OCI-LY7 (cell line): Measurements from ENCODE around the gene FBXW11. TPM values are rescaled to one million over a fixed set of nuclear protein-coding genes. Genes with fewer than 3 reads are reported as not detected.
"Not testable (repeated sequence)": the region's sequence is repeated elsewhere in the genome, so short reads cannot be mapped to it uniquely, and the experiment has no call there.

ENCODE experiments used
- BruUV-seq: library from RNA; stranded (reverse); fragments of 400-500 nt; replicated peaks from 2 replicates; lab custom pipeline; 2021; lab: Mats Ljungman, UMichigan
- CTCF ChIA-PET: fragments of 300-600 bp; sonication (Branson Sonifier 250); formaldehyde crosslinking; loops from one replicate; lab custom pipeline; 2022; ENCODE audit warnings: antibody characterized with exemption; ENCODE audit not compliant: unreplicated experiment; lab: Charles Lee
- POLR2A ChIA-PET: fragments of 300-600 bp; sonication (Branson Sonifier 250); formaldehyde crosslinking; loops from one replicate; lab custom pipeline; 2022; ENCODE audit warnings: antibody characterized with exemption; lab: Charles Lee
- DNase-seq: peaks from one replicate; pipeline ENCODE4 v3.0.0-alpha.2; 2015; ENCODE audit warnings: low spot score
- H2AFZ ChIP-seq: fragments of 200-600 bp; sonication (generic), shearing (Covaris generic); 2 replicates; pipeline ENCODE4 v1.6.1; 2014; ENCODE audit warnings: mild to moderate bottlenecking, antibody characterized with exemption, low read length, moderate library complexity
- H3K27ac ChIP-seq: fragments of 200-600 bp; sonication (generic); 2 replicates; pipeline ENCODE4 v1.5.1; 2014; ENCODE audit warnings: mixed run types, low read depth, mild to moderate bottlenecking, moderate library complexity, low read length, inconsistent platforms; ENCODE audit not compliant: poor library complexity, severe bottlenecking
- H3K36me3 ChIP-seq: fragments of 200-600 bp; sonication (generic); 2 replicates; pipeline ENCODE4 v1.6.1; 2014; ENCODE audit warnings: mild to moderate bottlenecking, antibody characterized with exemption, low read length, moderate library complexity, mixed read lengths; ENCODE audit not compliant: insufficient read depth
- H3K4me1 ChIP-seq: fragments of 200-600 bp; sonication (generic); 2 replicates; pipeline ENCODE4 v1.5.1; 2014; ENCODE audit warnings: mild to moderate bottlenecking, low read length; ENCODE audit not compliant: insufficient read depth, poor library complexity, severe bottlenecking
- H3K4me2 ChIP-seq: fragments of 200-600 bp; sonication (generic); 2 replicates; pipeline ENCODE4 v1.6.1; 2014; ENCODE audit warnings: mild to moderate bottlenecking, low read length
- H3K4me3 ChIP-seq: fragments of 200-600 bp; sonication (generic); 2 replicates; pipeline ENCODE4 v1.5.1; 2014; ENCODE audit warnings: mild to moderate bottlenecking, low read depth, low read length; ENCODE audit not compliant: poor library complexity, severe bottlenecking
- H3K79me2 ChIP-seq: fragments of 200-600 bp; sonication (generic); 2 replicates; pipeline ENCODE4 v1.6.1; 2016; ENCODE audit warnings: low read depth, mild to moderate bottlenecking, low read length, moderate library complexity, mixed read lengths; ENCODE audit not compliant: insufficient read depth
- H3K9me2 ChIP-seq: fragments of 200-600 bp; sonication (generic); 2 replicates; pipeline ENCODE4 v1.6.1; 2016; ENCODE audit warnings: mild to moderate bottlenecking, low read length, mixed read lengths; ENCODE audit not compliant: insufficient read depth
- H3K9me3 ChIP-seq: fragments of 200-600 bp; sonication (generic); 2 replicates; pipeline ENCODE4 v1.6.1; 2014; ENCODE audit warnings: mild to moderate bottlenecking, mixed run types, low read length, mixed read lengths
- H4K20me1 ChIP-seq: fragments of 200-600 bp; sonication (generic); 2 replicates; pipeline ENCODE4 v1.6.1; 2014; ENCODE audit warnings: mild to moderate bottlenecking, antibody characterized with exemption, low read length, moderate library complexity, mixed read lengths; ENCODE audit not compliant: insufficient read depth
- CTCF ChIP-seq: fragments of 200-600 bp; sonication (generic); conservative IDR thresholded peaks from 2 replicates; pipeline ENCODE4 v1.5.1; 2014; ENCODE audit warnings: mild to moderate bottlenecking, antibody characterized with exemption, low read length, moderate library complexity, mixed read lengths
- EZH2phosphoT487 ChIP-seq: fragments of 200-600 bp; sonication (generic); IDR thresholded peaks from 2 replicates; pipeline ENCODE4 v1.6.1; 2018; ENCODE audit warnings: low read depth, borderline replicate concordance, mild to moderate bottlenecking, mixed run types, antibody characterized with exemption, low read length, moderate library complexity, mixed read lengths
- intact Hi-C: fragments of 100-400 bp; cut with micrococcal nuclease; formaldehyde crosslinking; loops from one replicate; pipeline ENCODE4 v1.10.0; 2022; ENCODE audit not compliant: unreplicated experiment
- total RNA-seq, 2 experiments: library from RNA; depleted of rRNA in 1 of 2; stranded (reverse); fragments of >200 nt in 1 of 2; shearing (Covaris generic) in 1 of 2; gene quantifications; 2 replicates each; pipeline ENCODE4 v1.2.3, GENCODE V29; 2014 to 2022

Gene FBXW11
- total RNA-seq, 2 experiments from 2014 or later, result 33.0 to 51.5 TPM

GRCh38 chr5:171978016-171978415 is 28.4 kb downstream of the FBXW11 start:
- POLR2A ChIA-PET, result interaction anchor here (0.7 to 1.6 kb wide), 2 partner anchors 16 to 29 kb away, joined by 4 to 8 read pairs; partner anchors contain the start of gene FBXW11

GRCh38 chr5:171977244-171977950 is 29.0 kb downstream of the FBXW11 start:
- Histone ChIP-seq H3K79me2 (peaks cover 83% of the 10 kb centered on the region), H3K4me1 (peaks cover 25% of the 10 kb centered on the region), H3K9me3 (peaks cover 30% of the 10 kb centered on the region), H3K36me3 (peaks cover 32% of the 10 kb centered on the region), H3K4me3 (peak overlapping the region; percentile 56), H3K4me2 (peak overlapping the region; percentile 77), H3K27ac (peak overlapping the region; percentile 80)
- H2AFZ ChIP-seq, CTCF ChIA-PET, intact Hi-C loops, BruUV-seq, DNase-seq, H4K20me1 ChIP-seq, H3K9me2 ChIP-seq: not testable (repeated sequence)
- POLR2A ChIA-PET, result interaction anchor here (0.7 to 1.6 kb wide), 3 partner anchors 15 to 131 kb away, joined by 3 to 8 read pairs (median 4); partner anchors contain the start of gene FBXW11

More at GRCh38 chr5:171978016-171978415, 28.4 kb downstream of the FBXW11 start:
- H3K9me3 ChIP-seq, result peaks cover 30% of the 10 kb centered on the region
- no peak for DNase-seq
- intact Hi-C loops, result no loop called here
- no peak overlapping the region; the same call in 1 of the 2 replicates for H2AFZ ChIP-seq
- H3K4me1 ChIP-seq, result peaks cover 25% of the 10 kb centered on the region
- H3K9me2 ChIP-seq, result no peaks in the 10 kb centered on the region
- no peak for TF ChIP-seq EZH2phosphoT487
- TF ChIP-seq CTCF, result no peak
- peaks cover 85% of the 10 kb centered on the region for H3K79me2 ChIP-seq
- H4K20me1 ChIP-seq, result no peaks in the 10 kb centered on the region
- BruUV-seq, result no TSS peak
- CTCF ChIA-PET, result no interaction called here
- peak overlapping the region; percentile 80 for H3K27ac ChIP-seq
- H3K36me3 ChIP-seq, result peaks cover 38% of the 10 kb centered on the region
- H3K4me3 ChIP-seq, result peak overlapping the region; percentile 56
- peak overlapping the region; percentile 77 for H3K4me2 ChIP-seq

- Histone ChIP-seq H3K4me1 (peaks cover 26% of the 10 kb centered on the region), H3K4me2 (no peak overlapping the region), H4K20me1 (no peaks in the 10 kb centered on the region), H3K36me3 (peaks cover 25% of the 10 kb centered on the region; the same call in 1 of the 2 replicates), H2AFZ (no peak overlapping the region), H3K79me2 (peaks cover 80% of the 10 kb centered on the region), H3K4me3 (no peak overlapping the region), H3K9me3 (peaks cover 27% of the 10 kb centered on the region), H3K9me2 (no peaks in the 10 kb centered on the region), H3K27ac (no peak overlapping the region)
- TF ChIP-seq EZH2phosphoT487 (no peak), CTCF (no peak)
- intact Hi-C loops, result no loop called here
- ChIA-PET CTCF (no interaction called here), POLR2A (no interaction called here)
- BruUV-seq, result no TSS peak
- DNase-seq, result no peak
Measured at GRCh38 chr5:171975877-171976667, 30.4 kb downstream of the FBXW11 start.
